ENCODE measurements around the gene DOCK4.

The DOCK4 gene

DNA sequence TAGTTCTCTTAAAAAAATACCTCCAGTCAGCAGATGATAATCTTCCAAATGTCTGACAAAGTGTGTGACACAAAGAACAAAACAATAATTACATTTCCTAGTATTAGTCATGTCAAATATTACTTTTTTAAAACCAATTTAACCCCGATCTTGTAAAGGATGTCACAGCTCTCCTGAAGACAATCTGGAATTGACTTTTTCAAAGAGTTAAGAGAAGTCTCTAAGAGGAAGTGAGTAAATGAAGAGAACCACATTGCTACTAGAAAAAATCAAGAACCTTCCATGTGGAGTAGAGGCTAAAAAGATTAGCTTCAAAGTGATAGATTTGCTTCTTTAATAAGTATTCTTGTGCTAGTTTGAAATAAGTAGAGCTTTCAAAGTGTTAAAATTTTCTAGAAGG, 425.7 kb downstream of the DOCK4 start:
- in situ Hi-C loops (cut with HindIII; ENCODE audit: low pct_unique_long_range_greater_than_20kb, low sequenced_read_pairs): no loop called here
- no peak for TF ChIP-seq JUND (IDR thresholded peaks at IDR 0.05; ENCODE audit: low read depth)
- no peak for DNase-seq (ENCODE audit: low read depth in 1 of 2, low spot score in 1 of 2)

DNA sequence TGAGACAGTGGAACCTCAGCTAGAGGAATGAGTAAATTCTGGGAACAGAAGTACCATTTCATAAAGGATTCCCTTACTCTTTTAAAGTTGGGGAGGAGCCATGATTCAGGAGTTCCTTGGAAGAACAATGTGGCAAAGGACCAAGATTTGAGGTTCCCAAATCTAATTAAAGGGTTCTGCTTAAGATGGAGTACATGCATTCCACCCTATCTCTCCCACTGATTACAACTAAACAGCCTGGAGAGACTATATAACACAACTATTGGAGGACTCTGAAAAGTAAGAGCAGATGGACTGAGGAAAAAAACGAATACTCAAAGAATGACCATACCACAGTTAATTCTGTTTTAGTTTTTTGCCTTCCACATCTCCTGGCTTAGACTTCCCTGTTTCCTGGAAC, 431.0 kb downstream of the DOCK4 start:
- in situ Hi-C loops (cut with HindIII; ENCODE audit: low pct_unique_long_range_greater_than_20kb, low sequenced_read_pairs): no loop called here
- TF ChIP-seq JUND (IDR thresholded peaks at IDR 0.05; ENCODE audit: low read depth): no peak

GRCh38 chr7:111772716-111773115, 433.5 kb downstream of the DOCK4 start:
- in situ Hi-C loops (cut with HindIII; ENCODE audit: low pct_unique_long_range_greater_than_20kb, low sequenced_read_pairs): no loop called here
- TF ChIP-seq JUND (IDR thresholded peaks at IDR 0.05; ENCODE audit: low read depth): no peak
- DNase-seq (ENCODE audit: low read depth in 1 of 2, low spot score in 1 of 2): no peak

More for the DNA sequence above, 431.0 kb downstream of the DOCK4 start:
- DNase-seq (ENCODE audit: low read depth in 1 of 2, low spot score in 1 of 2): no peak

GRCh38 chr7:111771638-111772037, 434.6 kb downstream of the DOCK4 start:
- no peak for DNase-seq (ENCODE audit: low read depth in 1 of 2, low spot score in 1 of 2)
- no peak for TF ChIP-seq JUND (IDR thresholded peaks at IDR 0.05; ENCODE audit: low read depth)
- in situ Hi-C loops (cut with HindIII; ENCODE audit: low pct_unique_long_range_greater_than_20kb, low sequenced_read_pairs): no loop called here

DNA sequence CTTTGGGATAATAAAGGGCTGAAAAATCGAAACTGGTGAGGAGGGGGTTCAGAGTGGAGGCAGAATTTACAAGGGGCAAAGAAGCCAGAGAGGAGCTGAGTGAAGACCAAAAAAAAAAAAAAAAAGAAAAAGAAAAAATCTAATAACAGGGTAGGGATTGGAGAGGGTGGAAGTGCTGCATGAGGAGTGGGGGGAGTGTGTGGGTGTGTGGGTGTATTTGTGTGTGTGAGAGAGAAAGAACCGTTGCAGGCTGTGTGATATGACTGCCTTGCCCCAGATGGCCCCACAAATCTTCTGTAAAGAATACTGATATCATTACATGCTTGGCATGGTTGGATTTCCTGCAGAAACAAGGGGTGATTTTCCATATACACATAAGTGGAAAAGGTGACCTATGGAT, 436.1 kb downstream of the DOCK4 start:
- no peak for TF ChIP-seq JUND (IDR thresholded peaks at IDR 0.05; ENCODE audit: low read depth)
- in situ Hi-C loops (cut with HindIII; ENCODE audit: low pct_unique_long_range_greater_than_20kb, low sequenced_read_pairs): no loop called here
- DNase-seq (ENCODE audit: low read depth in 1 of 2, low spot score in 1 of 2): no peak

GRCh38 chr7:111765751-111766643, 440.2 kb downstream of the DOCK4 start:
- no peak for DNase-seq (ENCODE audit: low read depth in 1 of 2, low spot score in 1 of 2)
- TF ChIP-seq JUND (IDR thresholded peaks at IDR 0.05; ENCODE audit: low read depth): no peak
- in situ Hi-C loops (cut with HindIII; ENCODE audit: low pct_unique_long_range_greater_than_20kb, low sequenced_read_pairs): no loop called here

DNA sequence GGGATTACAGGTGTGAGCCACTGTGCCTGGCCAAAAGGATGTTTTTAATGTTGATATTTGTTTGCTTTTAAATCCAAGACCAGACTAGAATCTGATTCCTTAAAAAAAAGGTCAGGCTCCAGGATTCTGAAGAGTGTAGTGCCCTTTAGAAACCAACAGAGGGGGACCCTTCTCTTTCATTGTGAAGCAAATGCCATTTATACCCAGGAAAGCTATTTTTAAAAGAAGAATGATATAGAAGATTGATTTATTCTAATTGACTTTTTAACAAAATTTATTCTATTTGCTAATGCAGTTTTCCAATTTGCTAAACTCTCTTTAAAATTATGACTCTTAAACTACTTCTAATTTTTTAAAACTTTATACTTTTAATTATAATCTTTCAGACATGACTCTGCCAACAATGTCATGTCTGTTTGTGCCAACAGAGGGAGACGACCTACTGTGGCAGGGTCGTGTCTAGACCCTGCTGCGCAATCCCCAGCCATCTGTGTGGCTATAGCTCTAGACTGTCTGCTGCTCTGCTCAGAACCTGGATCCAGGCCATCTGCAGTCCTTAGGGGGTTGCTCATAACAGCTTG, 442.9 kb downstream of the DOCK4 start:
- DNase-seq (ENCODE audit: low read depth in 1 of 2, low spot score in 1 of 2): peak in 1 of 2 experiments; percentile 69
- in situ Hi-C loops (cut with HindIII; ENCODE audit: low pct_unique_long_range_greater_than_20kb, low sequenced_read_pairs): no loop called here
- no peak for TF ChIP-seq JUND (IDR thresholded peaks at IDR 0.05; ENCODE audit: low read depth)

DNA sequence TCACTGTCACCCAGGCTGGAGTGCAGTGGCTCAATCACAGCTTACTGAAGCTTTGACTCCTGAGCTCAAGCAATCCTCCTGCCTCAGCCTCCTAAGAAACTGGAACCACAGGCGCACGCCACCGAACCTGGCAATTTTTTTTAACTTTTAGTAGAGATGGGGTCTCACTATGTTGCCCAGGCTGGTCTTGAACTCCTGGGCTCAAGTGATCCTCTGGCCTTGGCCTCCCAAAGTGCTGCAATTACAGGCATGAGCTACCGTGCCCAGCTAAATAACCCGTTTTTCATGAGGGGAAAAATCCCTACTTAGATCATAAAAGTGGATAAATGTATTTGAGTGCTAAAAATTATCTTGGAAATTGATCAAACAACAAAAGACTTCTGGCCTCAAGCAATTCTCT, 443.4 kb downstream of the DOCK4 start:
- no peak for DNase-seq (ENCODE audit: low read depth in 1 of 2, low spot score in 1 of 2)
- in situ Hi-C loops (cut with HindIII; ENCODE audit: low pct_unique_long_range_greater_than_20kb, low sequenced_read_pairs): no loop called here
- no peak for TF ChIP-seq JUND (IDR thresholded peaks at IDR 0.05; ENCODE audit: low read depth)

DNA sequence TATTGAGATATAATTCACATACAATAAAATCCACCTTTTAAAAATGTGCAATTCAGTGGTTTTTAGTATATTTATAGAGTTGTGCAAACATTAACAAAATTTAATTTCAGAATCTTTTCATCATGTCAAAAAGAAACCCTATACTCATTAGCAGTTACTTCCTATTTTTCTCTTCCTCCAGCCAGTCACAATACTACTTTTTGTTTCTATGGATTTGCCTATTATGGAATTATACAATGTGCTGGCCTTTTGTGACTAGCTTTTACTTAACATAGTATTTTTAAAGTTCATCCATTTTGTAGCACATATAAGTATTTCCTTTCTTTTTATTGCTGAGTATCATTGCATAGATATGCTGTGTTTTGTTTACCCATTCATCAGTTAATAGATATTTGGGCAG, 444.0 kb downstream of the DOCK4 start:
- in situ Hi-C loops (cut with HindIII; ENCODE audit: low pct_unique_long_range_greater_than_20kb, low sequenced_read_pairs): no loop called here
- no peak for DNase-seq (ENCODE audit: low read depth in 1 of 2, low spot score in 1 of 2)
- no peak for TF ChIP-seq JUND (IDR thresholded peaks at IDR 0.05; ENCODE audit: low read depth)

GRCh38 chr7:111760043-111760442, 446.2 kb downstream of the DOCK4 start:
- in situ Hi-C loops (cut with HindIII; ENCODE audit: low pct_unique_long_range_greater_than_20kb, low sequenced_read_pairs): no loop called here
- DNase-seq (ENCODE audit: low read depth in 1 of 2, low spot score in 1 of 2): no peak
- TF ChIP-seq JUND (IDR thresholded peaks at IDR 0.05; ENCODE audit: low read depth): no peak

DNA sequence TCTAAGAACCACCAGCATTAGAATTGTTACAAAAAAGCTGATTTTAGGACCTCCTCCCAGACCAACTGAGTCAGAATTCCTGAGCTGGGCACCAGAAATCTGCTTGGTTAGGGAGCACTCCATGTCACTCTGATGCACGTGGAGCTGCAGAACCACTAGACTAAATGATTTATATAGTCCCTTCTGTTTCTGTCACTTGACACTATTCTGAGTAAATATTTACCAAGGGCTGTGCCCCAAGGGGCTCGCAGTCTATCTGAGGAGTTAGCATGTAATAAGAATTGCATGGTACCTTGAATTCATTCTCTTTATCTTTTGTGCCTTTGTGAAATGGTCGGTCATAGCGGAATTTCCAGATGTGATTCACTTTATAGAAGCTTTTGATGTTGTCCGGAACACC, 447.9 kb downstream of the DOCK4 start:
- in situ Hi-C loops (cut with HindIII; ENCODE audit: low pct_unique_long_range_greater_than_20kb, low sequenced_read_pairs): no loop called here
- no peak for TF ChIP-seq JUND (IDR thresholded peaks at IDR 0.05; ENCODE audit: low read depth)
- DNase-seq (ENCODE audit: low read depth in 1 of 2, low spot score in 1 of 2): no peak

- DNase-seq (ENCODE audit: low read depth in 1 of 2, low spot score in 1 of 2): no peak
- in situ Hi-C loops (cut with HindIII; ENCODE audit: low pct_unique_long_range_greater_than_20kb, low sequenced_read_pairs): no loop called here
- no peak for TF ChIP-seq JUND (IDR thresholded peaks at IDR 0.05; ENCODE audit: low read depth)
These were observed 449.5 kb downstream of the DOCK4 start for GRCh38 chr7:111756687-111757178.

DNA sequence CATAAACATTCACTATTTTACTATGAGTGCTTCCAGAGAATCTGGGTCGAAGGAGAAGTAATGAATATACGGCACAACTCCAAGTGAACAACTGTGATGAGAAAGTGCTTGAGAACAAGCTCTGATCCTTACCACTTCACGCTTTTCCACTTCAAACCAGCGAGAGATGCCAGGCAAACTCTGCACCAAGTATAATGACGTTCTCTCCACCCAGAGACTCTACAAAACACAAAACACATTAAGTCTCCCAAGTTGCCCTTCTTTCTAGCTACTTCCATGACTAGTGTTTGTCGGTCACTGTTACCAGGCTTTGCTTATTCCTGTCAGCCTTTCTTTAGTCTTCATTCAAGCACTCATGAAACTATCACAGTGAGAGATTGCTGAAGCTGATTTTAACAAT, 450.8 kb downstream of the DOCK4 start:
- in situ Hi-C loops (cut with HindIII; ENCODE audit: low pct_unique_long_range_greater_than_20kb, low sequenced_read_pairs): no loop called here
- no peak for TF ChIP-seq JUND (IDR thresholded peaks at IDR 0.05; ENCODE audit: low read depth)
- DNase-seq (ENCODE audit: low read depth in 1 of 2, low spot score in 1 of 2): no peak
